Islet precursor cell (in vitro differentiated cells): ENCODE results near the gene RTP5.
"Not testable (repeated sequence)": the region's sequence is repeated elsewhere in the genome, so short reads cannot be mapped to it uniquely, and the experiment has no call there.

ENCODE experiments used
- DNase-seq: peaks from one replicate; pipeline ENCODE4 v3.0.0-alpha.2; 2018

Gene RTP5

DNA sequence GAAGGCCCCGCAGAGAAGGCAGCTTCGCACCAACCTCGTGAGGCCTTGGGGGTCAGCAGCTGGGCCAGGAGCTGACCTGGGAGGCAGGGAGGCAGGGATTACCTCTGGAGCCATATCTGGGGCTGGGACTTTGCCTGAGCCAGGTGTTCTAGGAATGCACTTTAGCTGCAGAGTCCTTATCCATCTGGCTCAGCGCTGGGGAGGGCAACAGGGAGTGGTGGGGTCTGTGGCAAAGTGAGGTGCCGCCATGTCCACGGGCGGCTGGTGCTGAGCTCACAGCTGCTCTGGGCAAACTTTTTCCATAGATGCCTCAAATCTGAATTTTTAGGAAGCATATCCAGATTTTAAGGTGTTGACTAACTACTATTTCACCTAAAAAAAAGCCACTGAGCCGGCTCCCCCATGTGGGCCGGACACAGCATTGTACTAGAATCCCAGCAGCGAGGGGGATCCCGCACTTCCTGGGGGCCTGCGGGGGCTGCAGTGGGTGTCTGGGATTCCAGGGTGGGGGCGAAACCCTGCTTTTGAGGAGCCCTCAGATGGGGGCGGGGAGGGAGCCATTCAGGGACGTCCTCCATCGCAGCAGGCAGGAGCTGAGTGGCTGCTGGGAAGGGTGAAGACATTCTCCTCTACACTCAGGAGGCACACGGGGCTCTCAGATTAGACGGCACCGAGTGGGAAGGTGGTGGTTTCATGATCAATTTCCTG is 34.6 kb downstream of the RTP5 start:
- DNase-seq, result peak; percentile 49

DNA sequence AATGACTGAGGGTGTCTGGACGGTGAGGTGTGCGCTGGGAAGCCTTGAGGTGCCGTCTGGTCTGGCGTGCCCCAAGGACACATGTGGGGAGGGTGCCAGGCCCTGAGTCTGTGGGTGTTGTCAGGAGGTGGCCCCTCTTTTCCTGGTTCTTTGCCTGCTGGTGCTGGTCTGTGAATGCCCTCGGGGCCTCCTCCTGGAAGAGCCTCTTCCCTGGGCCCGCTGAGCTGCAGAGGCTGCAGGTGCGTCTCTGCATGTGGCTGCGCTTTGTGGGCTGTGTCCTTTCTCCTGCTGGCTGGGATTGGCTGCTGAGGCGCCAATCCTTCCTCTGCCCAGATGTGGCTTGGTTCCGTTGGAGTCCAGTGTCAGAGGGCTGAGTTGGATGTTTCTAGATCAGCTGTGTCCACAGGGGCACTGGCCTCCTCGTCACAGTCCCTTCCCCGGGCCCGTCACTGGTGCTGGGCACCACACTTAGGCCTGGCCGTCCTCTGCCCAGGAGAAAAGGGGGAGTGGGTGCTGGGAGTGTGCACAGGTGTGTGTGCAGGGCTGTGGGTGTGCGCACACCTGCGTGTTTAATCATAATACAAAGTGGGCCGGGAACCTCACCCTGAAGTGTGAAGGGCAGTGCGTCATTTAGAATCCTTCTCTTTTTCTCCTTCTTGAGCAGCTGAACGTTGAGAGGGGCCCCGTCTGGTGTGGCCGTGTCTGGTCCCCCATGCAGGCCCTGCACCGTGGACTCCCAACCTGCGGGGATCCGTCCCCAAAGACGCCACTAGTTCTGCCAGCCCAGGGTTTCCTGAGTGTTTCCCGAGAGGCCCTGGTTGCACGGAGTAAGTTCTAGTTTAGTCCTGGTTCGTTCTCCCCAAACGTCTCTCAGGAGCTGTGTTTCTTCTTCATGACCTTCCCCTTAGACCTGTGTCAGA is 35.5 kb downstream of the RTP5 start:
- no peak for DNase-seq

DNA sequence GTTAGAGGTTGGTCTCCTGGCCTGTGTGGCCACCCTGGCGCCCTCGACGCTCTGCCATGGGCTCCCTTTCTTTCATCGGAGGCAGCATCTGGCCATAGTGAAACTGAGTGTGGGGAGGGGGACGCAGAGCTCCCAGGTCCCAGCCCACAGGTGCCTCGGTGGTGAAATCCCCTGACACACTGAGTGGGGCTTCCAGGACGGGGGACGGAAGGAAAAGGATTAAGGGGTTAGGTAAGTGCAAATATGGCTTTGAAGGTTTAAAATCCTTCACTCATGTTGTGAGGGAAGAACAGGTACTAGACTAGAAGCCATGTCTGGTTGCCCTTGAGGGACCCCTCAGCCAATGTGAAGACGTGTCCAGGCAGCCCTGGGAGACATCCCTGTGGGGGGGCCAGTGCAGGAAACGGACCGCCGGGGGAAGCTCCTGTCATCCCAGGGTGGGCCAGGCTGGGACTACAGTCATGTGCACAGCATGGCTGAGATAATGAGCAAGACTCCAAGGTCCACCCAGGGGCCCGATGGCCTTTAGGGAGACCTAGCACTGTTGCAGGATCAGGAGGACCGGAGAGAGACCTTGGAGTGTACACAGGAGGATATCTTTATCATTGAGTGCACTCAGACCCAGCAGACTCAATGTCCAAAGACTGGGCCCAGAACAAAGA is 36.3 kb downstream of the RTP5 start:
- DNase-seq, result peak; percentile 43

DNA sequence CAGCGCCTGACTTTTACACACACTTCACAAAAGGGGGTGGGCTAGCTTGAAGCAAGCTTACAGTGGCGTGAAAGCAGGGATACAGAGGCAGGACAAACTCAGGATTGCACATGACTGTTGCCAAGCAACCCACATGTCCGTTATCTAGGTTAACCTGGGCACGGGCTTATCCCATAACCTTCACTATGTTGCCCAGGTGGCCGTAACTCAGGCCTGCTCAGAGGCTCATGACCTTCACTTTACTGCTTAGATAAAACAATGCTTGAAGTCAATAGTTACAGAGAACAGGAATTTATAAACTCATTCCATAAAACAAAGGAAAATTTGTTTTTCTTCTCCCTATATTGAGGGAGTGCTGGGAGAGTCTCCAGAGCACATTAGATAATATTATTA is 36.8 kb downstream of the RTP5 start:
- DNase-seq, result not testable (repeated sequence)

DNA sequence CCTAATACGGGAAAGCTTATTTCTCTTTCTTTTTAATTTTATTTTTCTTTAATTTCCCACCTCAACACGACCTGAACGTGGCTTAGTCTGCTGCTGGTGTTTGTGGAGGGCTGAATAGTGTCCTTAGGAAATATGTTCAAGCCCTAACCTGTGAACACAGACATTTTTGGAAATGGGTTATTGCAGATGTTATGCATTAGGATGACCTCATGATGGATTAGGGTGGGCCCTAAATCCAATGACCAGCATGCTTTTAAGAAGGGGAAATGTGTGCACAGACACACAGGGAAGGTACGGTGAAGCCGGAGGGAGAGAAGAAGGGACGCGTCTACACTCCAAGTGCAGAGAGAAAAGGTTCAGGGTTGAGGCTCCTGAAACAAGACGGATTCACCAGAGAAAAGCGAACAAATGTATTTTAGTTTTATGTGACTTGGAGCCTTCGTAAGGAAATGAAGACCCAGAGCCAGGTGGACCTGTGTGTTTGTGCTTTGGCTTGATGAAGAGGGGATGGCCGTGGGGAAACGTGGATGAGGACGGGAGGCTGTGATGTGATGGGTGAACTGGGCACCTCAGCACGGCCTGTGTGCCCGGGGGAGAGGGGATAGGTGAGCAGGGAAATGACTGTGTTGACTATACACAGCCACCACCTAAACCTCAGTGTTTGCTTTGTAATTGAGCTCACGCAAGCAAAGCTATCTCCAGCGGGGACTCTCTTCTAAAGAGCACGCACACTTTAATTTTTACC is 37.5 kb downstream of the RTP5 start:
- no peak for DNase-seq

DNA sequence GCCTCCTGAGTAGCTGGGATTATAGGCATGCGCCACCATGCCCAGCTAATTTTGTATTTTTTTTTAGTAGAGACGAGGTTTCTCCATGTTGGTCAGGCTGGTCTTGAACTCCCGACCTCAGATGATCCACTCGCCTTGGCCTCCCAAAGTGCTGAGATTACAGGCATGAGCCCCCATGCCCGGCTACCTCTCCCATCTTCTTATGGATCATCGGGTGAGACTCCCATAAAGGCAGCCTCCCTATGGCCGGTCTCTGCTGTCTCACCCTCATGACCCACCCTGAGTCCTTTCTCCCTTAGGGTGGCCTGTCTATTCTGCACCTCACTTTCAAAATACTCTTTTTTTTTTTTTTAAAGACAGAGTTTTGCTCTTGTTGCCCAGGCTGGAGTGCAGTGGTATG is 38.3 kb downstream of the RTP5 start:
- not testable (repeated sequence) for DNase-seq

DNA sequence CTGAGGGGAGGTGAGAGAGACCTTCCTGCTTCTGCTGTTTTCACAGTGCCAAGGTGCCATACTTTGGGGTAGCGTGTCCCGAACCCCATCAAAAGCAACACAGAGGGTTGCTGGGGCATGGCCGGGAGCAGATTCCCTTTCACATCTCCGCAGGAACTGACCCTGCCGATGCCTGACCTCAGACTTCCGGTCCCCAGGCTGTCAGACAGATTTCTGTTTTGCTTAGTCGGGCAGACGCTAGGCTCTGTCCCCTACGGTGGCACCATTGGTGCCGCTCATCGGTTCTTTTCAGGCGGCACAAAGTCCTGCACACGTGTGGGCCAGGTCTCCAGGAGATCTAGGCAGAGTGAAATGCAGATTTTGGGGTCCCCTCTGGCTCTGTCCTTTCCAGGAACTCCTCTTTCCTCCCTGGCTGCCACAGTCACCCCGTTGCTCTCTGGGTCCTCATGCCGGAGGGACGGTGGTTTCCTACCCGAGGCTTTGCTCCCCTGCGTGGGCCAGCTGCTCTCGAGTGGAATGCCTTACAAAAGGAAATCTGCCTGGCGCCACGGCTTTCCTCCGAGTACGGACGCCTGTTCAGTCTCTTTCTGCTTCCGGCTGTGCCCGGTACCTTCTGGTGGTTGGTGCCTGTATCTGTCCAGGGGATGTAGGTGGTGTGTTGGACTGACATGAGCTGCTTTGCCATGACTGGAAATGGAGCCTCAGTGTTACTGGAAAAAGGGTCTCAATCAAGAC is 39.3 kb downstream of the RTP5 start:
- peak; percentile 42 for DNase-seq

DNA sequence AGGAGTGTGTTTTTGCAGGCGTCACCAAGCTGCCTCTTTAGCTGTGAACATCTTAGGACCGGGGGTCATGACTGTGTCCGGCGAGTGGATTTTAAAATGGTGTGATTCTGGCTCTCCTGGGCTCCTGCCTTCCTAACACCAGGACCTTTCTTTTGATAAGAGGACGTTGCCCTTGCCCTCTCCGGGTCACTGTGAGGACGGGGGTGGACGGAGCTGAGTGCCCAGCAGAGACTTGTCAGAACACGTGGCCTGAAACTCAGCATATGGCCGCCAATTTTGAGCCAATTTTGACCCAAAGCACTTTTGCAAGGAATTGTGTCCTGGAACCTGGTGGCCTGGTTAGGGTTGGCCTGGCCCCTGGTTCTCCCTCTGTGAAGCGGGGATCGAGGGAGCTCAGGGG is 40.2 kb downstream of the RTP5 start:
- DNase-seq, result peak; percentile 30

DNA sequence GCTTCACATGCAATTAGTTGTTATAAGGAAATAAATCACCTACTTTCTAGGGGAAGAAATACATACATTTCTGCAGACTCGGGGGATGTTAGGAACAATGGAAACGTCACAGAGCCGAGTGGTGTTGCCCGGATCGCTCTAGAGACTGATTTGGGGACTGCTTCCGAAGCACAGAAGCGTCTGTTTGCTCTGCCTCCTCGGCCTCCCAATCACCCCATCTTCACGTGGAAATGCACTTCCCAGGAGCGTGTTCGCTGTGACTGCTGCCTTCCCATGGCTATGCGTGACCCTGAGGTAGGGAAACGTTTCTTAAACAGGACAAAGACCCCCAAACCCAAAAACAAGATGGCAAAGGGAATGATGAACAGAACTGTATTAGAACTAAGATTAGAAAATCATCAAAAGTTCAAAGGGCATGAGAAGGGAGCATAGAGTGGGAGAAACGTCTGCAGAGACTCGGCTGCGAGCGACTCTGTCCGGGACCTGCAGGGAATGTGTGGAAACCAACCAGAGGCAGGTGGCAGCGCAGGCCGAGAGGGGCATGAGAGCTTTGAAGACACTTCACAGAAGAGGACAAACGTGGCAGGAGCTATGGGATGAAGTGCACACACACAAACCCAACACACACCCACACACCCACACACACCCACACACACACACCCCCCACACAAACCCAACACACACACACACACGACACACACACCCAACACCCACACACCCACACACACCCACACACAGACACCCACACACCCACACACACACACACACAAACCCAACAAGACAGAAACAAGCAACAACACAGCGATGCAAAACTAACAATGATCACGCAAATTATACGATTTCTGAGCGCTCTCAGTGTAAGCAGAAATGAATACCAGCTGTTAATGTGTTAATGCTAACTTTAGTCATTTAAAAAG is 41.3 kb downstream of the RTP5 start:
- DNase-seq, result no peak

DNA sequence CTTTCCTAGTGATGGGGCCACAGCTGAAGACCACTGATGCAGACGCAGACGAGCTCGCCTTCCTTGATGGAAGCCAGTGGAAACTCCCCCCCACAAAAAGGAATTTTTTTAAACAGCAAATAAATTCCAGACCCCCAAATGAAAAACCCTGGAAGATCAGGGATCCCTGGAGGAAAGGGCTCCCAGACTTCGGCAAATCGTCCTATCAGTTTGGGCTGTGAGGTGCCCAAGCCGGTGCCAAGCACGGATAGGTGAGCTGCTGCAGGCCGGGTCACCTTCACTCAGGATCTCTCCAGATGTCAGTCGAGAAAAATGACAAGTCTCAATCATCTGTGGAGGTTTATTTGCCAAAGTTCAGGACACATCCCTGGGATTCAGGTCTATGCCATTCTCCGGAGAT is 42.0 kb downstream of the RTP5 start:
- peak; percentile 26 for DNase-seq

DNA sequence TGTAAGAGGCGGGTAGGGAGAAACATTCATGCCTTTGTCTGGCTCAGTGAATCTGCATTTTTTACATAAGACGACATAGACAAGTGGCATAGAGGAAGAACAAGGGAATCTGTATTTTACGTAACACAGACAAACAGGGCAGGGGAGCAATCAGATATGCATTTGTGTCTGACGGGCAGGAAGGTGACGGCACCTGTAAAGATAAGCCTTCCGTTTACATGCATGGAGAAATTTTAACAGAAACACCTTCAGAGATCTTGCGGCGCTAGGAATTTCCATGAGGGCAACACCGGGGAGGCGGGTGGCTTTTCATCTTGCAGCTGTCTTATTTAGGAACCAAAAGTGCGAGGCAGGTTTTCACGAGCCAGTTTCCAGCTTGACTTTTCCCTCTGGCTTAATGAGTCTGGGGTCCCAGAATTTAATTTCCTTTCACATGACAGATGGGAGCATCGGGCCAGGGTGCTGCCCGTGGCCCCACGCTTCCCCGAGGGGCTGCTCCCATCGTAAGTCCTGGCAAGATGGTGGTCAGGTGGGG is 42.6 kb downstream of the RTP5 start:
- DNase-seq, result no peak

DNA sequence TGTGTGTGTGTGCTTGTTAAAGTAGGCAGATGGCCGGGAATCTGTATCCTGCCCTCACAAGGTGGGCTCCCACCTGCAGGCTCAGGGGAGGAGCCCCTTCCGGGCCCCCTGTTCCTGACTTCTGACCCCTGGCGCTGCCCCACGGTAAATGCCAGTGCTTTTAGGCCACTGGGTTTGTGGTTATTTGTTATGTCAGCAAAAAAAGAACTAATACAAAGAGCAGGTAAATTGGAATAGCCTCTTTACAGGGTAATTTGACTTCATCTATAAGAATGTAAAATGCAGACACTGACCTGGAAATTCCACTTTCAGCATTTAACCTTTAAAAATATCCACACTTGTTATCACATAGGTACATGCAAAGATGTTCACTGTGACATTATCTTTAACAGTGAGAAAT is 44.2 kb downstream of the RTP5 start:
- DNase-seq, result no peak

DNA sequence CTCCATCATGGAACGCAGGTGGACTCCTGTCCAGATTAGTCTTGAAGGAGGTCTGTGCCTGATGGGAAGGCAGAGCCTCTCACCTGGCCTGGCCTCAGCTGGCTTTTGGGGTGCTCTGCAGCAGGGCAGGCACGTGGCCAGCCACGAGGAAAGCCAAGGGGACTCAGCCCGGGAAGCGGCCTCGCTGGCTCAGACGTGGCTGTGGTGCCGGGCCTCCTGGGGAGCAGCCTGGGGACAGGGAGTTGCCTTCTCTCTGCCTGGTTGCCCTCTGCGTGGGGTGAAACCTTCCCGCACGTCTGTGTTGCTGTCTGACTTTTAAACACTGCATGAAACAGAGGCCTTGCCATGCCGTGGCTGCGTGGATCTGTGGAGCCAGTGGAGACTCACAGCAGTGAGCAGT is 45.0 kb downstream of the RTP5 start:
- DNase-seq, result no peak

DNA sequence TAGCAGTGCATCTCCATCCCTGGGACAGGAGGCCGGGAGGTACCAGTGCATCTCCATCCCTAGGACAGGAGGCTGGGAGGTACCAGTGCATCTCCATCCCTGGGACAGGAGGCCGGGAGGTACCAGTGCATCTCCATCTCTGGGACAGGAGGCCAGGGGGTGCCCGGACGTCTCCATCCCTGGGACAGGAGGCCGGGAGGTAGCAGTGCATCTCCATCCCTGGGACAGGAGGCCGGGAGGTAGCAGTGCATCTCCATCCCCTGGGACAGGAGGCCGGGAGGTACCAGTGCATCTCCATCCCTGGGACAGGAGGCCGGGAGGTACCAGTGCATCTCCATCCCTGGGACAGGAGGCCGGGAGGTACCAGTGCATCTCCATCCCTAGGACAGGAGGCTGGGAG is 52.1 kb downstream of the RTP5 start:
- DNase-seq, result not testable (repeated sequence)

DNA sequence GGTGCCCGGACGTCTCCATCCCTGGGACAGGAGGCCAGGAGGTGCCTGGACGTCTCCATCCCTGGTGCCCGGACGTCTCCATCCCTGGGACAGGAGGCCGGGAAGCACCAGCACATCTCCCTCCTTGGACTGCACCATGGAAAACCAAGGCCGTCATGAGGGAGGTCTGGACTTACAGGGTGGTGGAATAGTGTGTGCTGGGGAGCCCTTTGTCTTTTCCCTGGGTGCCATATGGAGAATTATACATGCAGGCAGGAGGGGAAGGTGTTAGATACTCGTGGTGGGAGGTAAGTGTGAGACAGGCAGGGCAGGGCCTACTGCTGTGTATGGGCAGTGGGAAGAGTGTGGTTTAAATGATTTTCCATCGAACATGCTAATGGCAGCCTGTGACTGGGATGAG is 52.9 kb downstream of the RTP5 start:
- DNase-seq, result no peak

DNA sequence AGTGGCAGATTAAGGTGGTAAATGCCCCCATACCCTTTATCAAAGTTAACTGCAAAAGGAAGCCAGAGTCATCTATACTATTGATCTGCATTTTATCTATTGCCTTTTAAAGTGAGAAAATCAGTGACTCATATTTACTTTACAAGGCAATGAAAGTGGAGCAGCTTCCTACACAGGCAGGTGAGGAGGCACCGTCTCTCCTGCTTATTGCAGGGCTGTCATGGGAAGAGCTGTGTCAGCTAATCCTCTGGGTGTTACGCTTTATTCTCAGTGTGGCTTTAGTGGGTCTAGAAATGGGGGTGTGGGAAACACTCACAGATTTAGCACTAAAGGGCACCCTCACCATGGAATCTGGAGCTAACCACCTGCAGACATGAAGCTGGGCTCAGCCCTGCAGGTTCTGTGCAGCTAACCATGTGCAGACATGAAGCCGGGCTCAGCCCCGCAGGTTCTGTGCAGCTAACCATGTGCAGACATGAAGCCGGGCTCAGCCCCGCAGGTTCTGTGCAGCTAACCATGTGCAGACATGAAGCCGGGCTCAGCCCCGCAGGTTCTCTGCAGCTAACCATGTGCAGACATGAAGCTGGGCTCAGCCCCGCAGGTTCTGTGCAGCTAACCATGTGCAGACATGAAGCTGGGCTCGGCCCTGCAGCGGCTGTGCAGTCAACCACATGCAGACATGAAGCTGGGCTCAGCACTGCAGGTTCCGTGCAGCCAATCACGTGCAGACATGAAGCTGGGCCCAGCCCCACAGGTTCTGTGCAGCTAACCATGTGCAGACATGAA is 53.5 kb downstream of the RTP5 start:
- not testable (repeated sequence) for DNase-seq
